HepG2 (cell line): ENCODE measurements around the gene HPS1. TPM values are rescaled to one million over a fixed set of nuclear protein-coding genes. Genes with fewer than 3 reads are reported as not detected.

Experiments used
- ATAC-seq: fragments of 200-7000 bp; cut with Tn5 transposase; 3 replicates; pipeline ENCODE4 v1.9.1; 2020; ENCODE audit warnings: mild to moderate bottlenecking, moderate library complexity
- BruUV-seq: library from RNA; stranded (reverse); fragments of 400-500 nt; replicated peaks from 2 replicates; lab custom pipeline; 2021; lab: Mats Ljungman, UMichigan
- CTCF ChIA-PET: fragments of 300-600 bp; formaldehyde crosslinking; extraction: SDS; loops from one replicate; lab custom pipeline; 2021; ENCODE audit warnings: low total read pairs, inconsistent platforms, low intra/inter-chr PET ratio; lab: Yijun Ruan, JAX
- POLR2A ChIA-PET: fragments of 350-600 bp; sonication (Branson Sonifier 250); formaldehyde crosslinking; loops from one replicate; lab custom pipeline; 2020; ENCODE audit warnings: antibody characterized with exemption, inconsistent platforms; lab: Yijun Ruan, JAX
- DNase-seq: peaks from one replicate; pipeline ENCODE4 v3.0.0-alpha.2; 2015; ENCODE audit warnings: low spot score
- FAIRE-seq: peaks from 3 replicates; lab custom pipeline; 2011; peaks lifted over from hg19 to GRCh38; lab: Jason Lieb, UNC
- H2AFZ ChIP-seq: one replicate; pipeline ENCODE4 v1.6.1; 2011; ENCODE audit warnings: low read length, inconsistent platforms
- H3K27ac ChIP-seq: fragments of 300-600 bp; 3 replicates; pipeline ENCODE4 v1.8.0; 2011; ENCODE audit warnings: mixed run types, mild to moderate bottlenecking, mixed read lengths, low read length, inconsistent platforms; ENCODE audit not compliant: insufficient read depth; ENCODE audit errors: extremely low read length
- H3K27me3 ChIP-seq, 2 experiments: fragments of 200-600 bp in 1 of 2; 2 replicates in 1 of 2; 3 replicates in 1 of 2; pipeline versions ENCODE4 v1.6.0 to v1.8.0; 2011; ENCODE audit warnings: low read length in 2 of 2, mild to moderate bottlenecking in 2 of 2, moderate library complexity in 2 of 2, inconsistent platforms in 1 of 2; ENCODE audit not compliant: insufficient read depth in 2 of 2, control insufficient read depth in 1 of 2
- H3K36me3 ChIP-seq, 2 experiments: fragments of 200-600 bp in 1 of 2; replicated peaks in 1 of 2; 2 replicates in 1 of 2; 3 replicates in 1 of 2; pipeline versions ENCODE4 v1.5.1 to v1.8.0; 2011; ENCODE audit warnings: low read length in 2 of 2, inconsistent platforms in 1 of 2; ENCODE audit not compliant: insufficient read depth in 2 of 2, control insufficient read depth in 1 of 2
- H3K4me1 ChIP-seq: 2 replicates; pipeline ENCODE4 v1.5.1; 2012; ENCODE audit warnings: low read length, inconsistent platforms; ENCODE audit not compliant: insufficient read depth
- H3K4me2 ChIP-seq: 2 replicates; pipeline ENCODE4 v1.6.0; 2011; ENCODE audit warnings: low read depth, low read length, inconsistent platforms
- H3K4me3 ChIP-seq, 3 experiments: fragments of 200-600 bp in 1 of 3; sonication (generic), shearing (Covaris generic) in 1 of 3; replicated peaks in 1 of 3; 2 replicates each; pipeline ENCODE4 v1.5.1; 2011 to 2016; ENCODE audit warnings: low read length in 3 of 3, inconsistent platforms in 2 of 3, low read depth in 2 of 3, mild to moderate bottlenecking in 2 of 3, control low read depth in 1 of 3, mixed read lengths in 1 of 3; ENCODE audit not compliant: insufficient read depth in 1 of 3
- H3K79me2 ChIP-seq: one replicate; pipeline ENCODE4 v1.6.1; 2011; ENCODE audit warnings: low read length, inconsistent platforms; ENCODE audit not compliant: insufficient read depth
- H3K9ac ChIP-seq: 2 replicates; pipeline ENCODE4 v1.6.0; 2011; ENCODE audit warnings: mild to moderate bottlenecking, low read depth, low read length, inconsistent platforms; ENCODE audit not compliant: insufficient read depth
- H3K9me3 ChIP-seq: 2 replicates; pipeline ENCODE4 v1.5.1; 2012; ENCODE audit warnings: mild to moderate bottlenecking, low read length
- H4K20me1 ChIP-seq: 2 replicates; pipeline ENCODE4 v1.6.0; 2011; ENCODE audit warnings: inconsistent platforms, mild to moderate bottlenecking, low read length, moderate library complexity; ENCODE audit not compliant: insufficient read depth
- BRCA1 ChIP-seq: sonication (generic); formaldehyde crosslinking; IDR thresholded peaks from 2 replicates; pipeline ENCODE4 v1.4.0; 2020; ENCODE audit warnings: missing genetic modification reagents
- CAMTA2 ChIP-seq: sonication (generic); formaldehyde crosslinking; IDR thresholded peaks from 2 replicates; pipeline ENCODE4 v1.4.0; 2020; ENCODE audit warnings: mild to moderate bottlenecking, missing genetic modification reagents, borderline replicate concordance
- CBX1 ChIP-seq: IDR thresholded peaks from one replicate; pipeline ENCODE4 v1.6.1; 2016; ENCODE audit warnings: antibody characterized with exemption, low read depth
- CBX2 ChIP-seq, 2 experiments: fragments of 200-600 bp in 1 of 2; sonication (generic); formaldehyde crosslinking in 1 of 2; IDR thresholded peaks; 2 replicates each; pipeline versions ENCODE4 v1.7.0 to v1.8.1; 2018 to 2022; ENCODE audit warnings: low read depth in 2 of 2, low read length in 1 of 2, mild to moderate bottlenecking in 1 of 2, missing genetic modification reagents in 1 of 2
- KLF13 ChIP-seq: sonication (generic); formaldehyde crosslinking; IDR thresholded peaks from 2 replicates; pipeline ENCODE4 v1.4.0; 2020; ENCODE audit warnings: mild to moderate bottlenecking, missing genetic modification reagents
- MLLT10 ChIP-seq: sonication (generic); formaldehyde crosslinking; IDR thresholded peaks from 2 replicates; pipeline ENCODE4 v1.4.0; 2020; ENCODE audit warnings: missing genetic modification reagents
- NFYB ChIP-seq: sonication (generic); formaldehyde crosslinking; IDR thresholded peaks from 2 replicates; pipeline ENCODE4 v1.4.0; 2020; ENCODE audit warnings: missing genetic modification reagents
- NR3C1 ChIP-seq: sonication (generic); formaldehyde crosslinking; IDR thresholded peaks from 2 replicates; pipeline ENCODE4 v1.4.0; 2020; ENCODE audit warnings: missing genetic modification reagents
- RELA ChIP-seq: sonication (generic); formaldehyde crosslinking; IDR thresholded peaks from 2 replicates; pipeline ENCODE4 v1.4.0; 2020; ENCODE audit warnings: missing genetic modification reagents
- SP1 ChIP-seq, 2 experiments: fragments of 450-650 bp in 1 of 2; sonication (generic) in 1 of 2; formaldehyde crosslinking in 1 of 2; IDR thresholded peaks; 2 replicates each; pipeline versions ENCODE4 v1.4.0 to v1.6.1; 2016 to 2020; ENCODE audit warnings: missing genetic modification reagents in 1 of 2
- SP5 ChIP-seq: IDR thresholded peaks from 2 replicates; pipeline ENCODE4 v1.6.1; 2016; ENCODE audit warnings: low read depth, borderline replicate concordance
- THAP11 ChIP-seq: IDR thresholded peaks from 2 replicates; pipeline ENCODE4 v1.6.1; 2016; ENCODE audit warnings: missing biosample characterization, missing genetic modification reagents
- TP53 ChIP-seq: sonication (generic); formaldehyde crosslinking; conservative IDR thresholded peaks from 2 replicates; pipeline ENCODE4 v1.4.0; 2020; ENCODE audit warnings: missing genetic modification reagents
- ZNF225 ChIP-seq: sonication (generic); formaldehyde crosslinking; IDR thresholded peaks from 2 replicates; pipeline ENCODE4 v1.4.0; 2020; ENCODE audit warnings: mild to moderate bottlenecking, missing genetic modification reagents
- ZNF639 ChIP-seq: conservative IDR thresholded peaks from 2 replicates; pipeline ENCODE4 v1.6.1; 2018; ENCODE audit warnings: missing genetic modification reagents
- ZNF770 ChIP-seq: sonication (generic); formaldehyde crosslinking; IDR thresholded peaks from 2 replicates; pipeline ENCODE4 v1.5.0; 2020; ENCODE audit warnings: mild to moderate bottlenecking, missing genetic modification reagents
- ZNF790 ChIP-seq: sonication (generic); formaldehyde crosslinking; IDR thresholded peaks from 2 replicates; pipeline ENCODE4 v1.8.0; 2022; ENCODE audit warnings: missing genetic modification reagents, mild to moderate bottlenecking, borderline replicate concordance
- WGBS: methylation state at CpG from one replicate; pipeline ENCODE4 v1.1.6; 2017; ENCODE audit warnings: low lambda C conversion rate; 5-methylcytosine and 5-hydroxymethylcytosine counted together
- in situ Hi-C: cut with HindIII; loops from 2 replicates; pipeline ENCODE4 v1.10.0; 2017; ENCODE audit warnings: low pct_unique_long_range_greater_than_20kb; ENCODE audit not compliant: extremely low pct_ligation_motif_present
- intact Hi-C: fragments of 100-400 bp; cut with micrococcal nuclease; formaldehyde crosslinking; loops from one replicate; pipeline ENCODE4 v1.10.0; 2022; ENCODE audit not compliant: unreplicated experiment
- polyA plus RNA-seq, 8 experiments: library from polyadenylated mRNA; depleted of rRNA in 3 of 8; stranded (reverse) in 7 of 8; unstranded in 1 of 8; fragments of >200 nt; fragmentation: Illumina TruSeq in 4 of 8; extraction: Trizol in 4 of 8; gene quantifications; 2 replicates each; pipeline versions ENCODE4 v1.2.1 to v1.2.3, GENCODE V29; 2011 to 2016; ENCODE audit warnings: low read depth in 4 of 8, missing spikeins in 1 of 8, mixed read lengths in 1 of 8; ENCODE audit not compliant: insufficient read depth in 1 of 8
- total RNA-seq, 5 experiments: library from RNA; depleted of rRNA; stranded (reverse); fragments of >200 nt; fragmentation: Illumina TruSeq; extraction: Trizol; gene quantifications; 2 replicates each; pipeline ENCODE4 v1.2.3, GENCODE V29; 2016; ENCODE audit warnings: low read depth in 1 of 5

Gene HPS1
- total and polyA plus RNA-seq, 2 of the 13 experiments (the other 11 are each of a cell fraction or from before 2014, with no cell fraction given) = 24.6 to 25.8 TPM

- TF ChIP-seq THAP11 (no peak), KLF13 (no peak), ZNF770 (no peak), BRCA1 (CRISPR knock-in tag) (no peak), TP53 (CRISPR knock-in tag) (no peak)
Measured at GRCh38 chr10:98394851-98395440, 51.8 kb downstream of the HPS1 start (continued).

GRCh38 chr10:98391578-98391991, 55.1 kb downstream of the HPS1 start:
- DNase-seq (no peak), FAIRE-seq (no peak), ATAC-seq (no peak)
- CTCF ChIA-PET = no interaction called here
- Histone ChIP-seq H3K9me3 (no peaks in the 10 kb centered on the region), H2AFZ (no peak overlapping the region), H3K9ac (no peak overlapping the region), H3K4me3 (no peak overlapping the region), H3K27me3 (no peaks in the 10 kb centered on the region; a peak in 1 of 5 replicates), H3K4me2 (no peak overlapping the region)
- intact Hi-C loops = no loop called here
- no TSS peak for BruUV-seq
- in situ Hi-C loops = no loop called here
- 33% methylated on average over 3 of the region's 8 CpGs for WGBS
- no peak for TF ChIP-seq SP1 (IDR thresholded peaks at IDR 0.05)
- TF ChIP-seq SP1 (CRISPR knock-in tag; IDR thresholded peaks at IDR 0.05) = no peak
- TF ChIP-seq ZNF225 (CRISPR knock-in tag) = no peak
- no peak for TF ChIP-seq ZNF790 (CRISPR knock-in tag)
- TF ChIP-seq MLLT10 (CRISPR knock-in tag) = no peak
- TF ChIP-seq SP5 = no peak
- TF ChIP-seq NR3C1 (CRISPR knock-in tag) = no peak
- TF ChIP-seq ZNF639 (CRISPR knock-in tag) = no peak
- no peak for TF ChIP-seq NFYB (CRISPR knock-in tag)
- TF ChIP-seq CAMTA2 (CRISPR knock-in tag) = no peak
- TF ChIP-seq CBX2 (IDR thresholded peaks at IDR 0.05; ENCODE audit: low read depth, low read length) = no peak
- no peak for TF ChIP-seq CBX2 (CRISPR knock-in tag; IDR thresholded peaks at IDR 0.05; ENCODE audit: low read depth)
- no peak for TF ChIP-seq CBX1
- TF ChIP-seq RELA (CRISPR knock-in tag) = no peak
- TF ChIP-seq, all 625 proteins: peak for 0
- Histone ChIP-seq H3K27ac (no peak overlapping the region), H3K4me1 (no peaks in the 10 kb centered on the region), H3K79me2 (no peaks in the 10 kb centered on the region), H4K20me1 (no peaks in the 10 kb centered on the region), H3K36me3 (no peaks in the 10 kb centered on the region)
- POLR2A ChIA-PET = no interaction called here
